GM18951 (cell line): Measurements from ENCODE around the gene AEBP1.
"Not testable (repeated sequence)": the region's sequence is repeated elsewhere in the genome, so short reads cannot be mapped to it uniquely, and the experiment has no call there.

Experiments used
- POLR2A ChIP-seq: IDR thresholded peaks from 4 replicates; pipeline ENCODE4 v1.6.1; 2011; ENCODE audit warnings: mild to moderate bottlenecking; ENCODE audit not compliant: insufficient read length, insufficient read depth; ENCODE audit errors: extremely low read depth
- in situ Hi-C: fragments of 300-500 bp; cut with MboI; formaldehyde crosslinking; loops from one replicate; pipeline ENCODE4 v1.12.0; 2022; ENCODE audit warnings: low sequenced_read_pairs, mixed read lengths, inconsistent platforms; ENCODE audit not compliant: unreplicated experiment

AEBP1 gene

GRCh38 chr7:44116087-44116788 is 12.1 kb downstream of the AEBP1 start:
- no peak for TF ChIP-seq POLR2A
- in situ Hi-C loops = no loop called here

GRCh38 chr7:44116789-44117666 is 12.9 kb downstream of the AEBP1 start:
- in situ Hi-C loops = no loop called here
- no peak for TF ChIP-seq POLR2A

DNA sequence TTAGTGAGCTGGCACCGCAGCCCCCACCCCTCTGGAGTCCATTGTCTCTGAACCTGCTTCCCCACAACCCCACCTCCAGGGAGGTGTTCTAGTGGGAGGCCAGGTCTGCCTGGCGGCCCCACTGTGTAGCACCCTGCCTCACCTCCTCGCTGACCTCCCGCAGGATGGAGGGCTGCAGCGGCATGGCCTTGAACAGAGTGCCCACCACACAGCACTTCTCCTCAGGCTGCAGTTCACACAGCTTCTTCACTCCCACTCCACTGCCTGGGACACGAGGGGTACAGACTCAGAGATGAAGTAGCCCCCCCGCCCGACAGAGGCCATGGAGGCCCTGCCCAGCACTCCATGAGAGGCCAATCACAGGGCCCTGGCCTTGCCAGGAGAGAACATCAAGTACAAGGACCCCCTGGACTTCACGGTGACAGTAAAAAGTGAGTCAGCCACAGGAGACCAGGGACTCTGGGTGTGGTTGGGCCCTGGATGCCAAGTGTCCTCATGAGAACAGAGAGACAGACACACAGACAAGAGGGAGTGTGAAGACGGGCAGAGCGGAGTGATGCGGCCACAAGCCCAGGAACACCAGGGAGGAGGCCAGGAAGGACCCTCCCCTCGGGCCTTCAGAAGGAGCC is 13.8 kb downstream of the AEBP1 start:
- TF ChIP-seq POLR2A = no peak
- in situ Hi-C loops = no loop called here

DNA sequence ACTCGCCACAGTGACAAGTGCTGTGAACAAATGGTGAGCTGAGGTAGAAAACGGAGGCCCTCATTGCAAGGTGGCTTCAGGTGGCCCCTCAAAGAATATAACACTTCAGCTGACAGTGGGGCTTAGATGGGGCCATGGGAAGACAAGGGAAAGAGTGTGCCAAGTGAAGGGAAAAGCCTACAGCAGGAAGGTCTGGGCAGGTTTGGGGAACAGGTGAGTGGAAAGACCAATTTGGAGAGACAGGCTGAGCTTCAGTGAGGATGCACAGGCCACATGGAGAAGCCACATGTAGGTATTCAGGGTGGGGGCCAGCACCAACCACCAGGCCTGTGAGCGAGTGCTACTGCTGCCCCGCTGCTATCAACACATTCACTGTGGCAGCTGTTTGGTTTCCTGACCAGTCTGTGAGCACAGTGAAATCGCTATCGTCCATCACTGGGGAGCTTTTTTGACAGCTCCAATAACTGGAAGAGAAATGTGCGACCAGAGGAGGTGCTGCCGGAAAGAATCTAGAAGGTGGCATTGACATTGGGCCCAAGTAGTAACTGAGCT is 15.8 kb downstream of the AEBP1 start:
- in situ Hi-C loops = no loop called here
- TF ChIP-seq POLR2A = no peak

DNA sequence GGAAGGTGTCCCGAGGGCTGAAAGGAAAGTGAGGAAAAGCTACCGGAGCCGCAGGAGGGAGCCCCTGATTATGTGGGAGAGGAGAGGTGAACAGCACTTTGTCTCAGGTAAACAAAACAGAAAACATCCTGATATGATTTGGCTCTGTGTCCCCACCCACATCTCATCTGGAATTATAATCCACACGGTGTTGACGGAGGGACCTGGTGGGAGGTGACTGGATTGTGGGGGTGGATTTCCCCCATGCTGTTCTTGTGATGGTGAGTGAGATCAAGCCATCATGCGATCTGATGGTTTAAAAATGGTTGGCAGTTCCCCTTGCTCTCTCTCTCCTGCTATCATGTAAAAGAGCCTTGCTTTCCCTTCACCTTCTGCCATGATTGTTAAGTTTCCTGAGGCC is 16.2 kb downstream of the AEBP1 start:
- in situ Hi-C loops = no loop called here
- TF ChIP-seq POLR2A = no peak

DNA sequence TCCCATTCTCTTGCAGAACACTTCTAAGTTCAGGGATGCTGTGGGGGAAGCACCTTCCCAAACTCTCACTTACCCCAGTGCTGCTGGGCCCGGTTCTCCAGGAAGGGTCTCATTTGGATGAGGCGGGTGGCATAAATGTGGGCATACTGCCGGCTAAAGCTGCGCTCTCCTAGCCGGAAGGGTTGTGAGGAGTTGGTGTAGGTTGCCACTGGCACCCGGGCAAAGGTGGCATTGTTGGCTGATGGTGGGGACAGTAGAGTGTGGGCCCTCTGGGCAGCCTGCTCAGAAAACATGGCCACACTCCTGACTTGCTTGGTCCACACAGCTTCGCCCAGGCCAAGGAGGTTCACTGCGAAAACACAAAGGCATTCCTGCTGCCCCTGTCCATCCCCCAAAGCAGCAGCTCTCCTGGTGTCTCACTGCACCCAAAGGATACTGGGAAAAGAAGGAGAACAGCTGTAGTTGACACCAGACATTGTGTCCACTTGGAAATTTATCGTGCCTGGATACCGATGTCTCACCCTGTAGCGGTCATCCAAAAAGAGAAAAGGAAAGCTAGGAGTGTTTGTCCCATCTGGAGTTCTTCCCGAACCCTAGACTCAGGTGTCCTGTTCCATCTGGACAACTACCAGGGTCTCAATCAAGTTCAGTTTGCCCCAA is 17.7 kb downstream of the AEBP1 start:
- in situ Hi-C loops = no loop called here
- TF ChIP-seq POLR2A = no peak

DNA sequence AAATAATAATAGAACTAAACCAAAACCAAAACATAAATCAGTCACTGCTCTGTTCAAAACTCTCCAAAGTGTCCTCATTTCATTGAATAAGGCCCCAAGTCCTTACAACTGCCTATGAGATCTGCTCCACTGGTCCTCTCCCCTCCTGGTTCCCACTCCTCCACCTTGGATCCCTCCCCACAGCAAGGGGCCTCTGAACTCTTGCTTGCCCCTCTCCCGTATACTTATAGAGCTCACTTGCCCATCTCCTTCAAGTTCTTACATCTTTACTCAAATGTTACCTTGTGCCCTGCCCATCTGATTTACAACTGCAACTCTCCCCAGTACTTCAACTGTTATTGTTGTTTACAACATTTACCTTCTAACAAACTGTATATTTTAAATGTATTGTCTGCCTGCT is 18.4 kb downstream of the AEBP1 start:
- in situ Hi-C loops = no loop called here

DNA sequence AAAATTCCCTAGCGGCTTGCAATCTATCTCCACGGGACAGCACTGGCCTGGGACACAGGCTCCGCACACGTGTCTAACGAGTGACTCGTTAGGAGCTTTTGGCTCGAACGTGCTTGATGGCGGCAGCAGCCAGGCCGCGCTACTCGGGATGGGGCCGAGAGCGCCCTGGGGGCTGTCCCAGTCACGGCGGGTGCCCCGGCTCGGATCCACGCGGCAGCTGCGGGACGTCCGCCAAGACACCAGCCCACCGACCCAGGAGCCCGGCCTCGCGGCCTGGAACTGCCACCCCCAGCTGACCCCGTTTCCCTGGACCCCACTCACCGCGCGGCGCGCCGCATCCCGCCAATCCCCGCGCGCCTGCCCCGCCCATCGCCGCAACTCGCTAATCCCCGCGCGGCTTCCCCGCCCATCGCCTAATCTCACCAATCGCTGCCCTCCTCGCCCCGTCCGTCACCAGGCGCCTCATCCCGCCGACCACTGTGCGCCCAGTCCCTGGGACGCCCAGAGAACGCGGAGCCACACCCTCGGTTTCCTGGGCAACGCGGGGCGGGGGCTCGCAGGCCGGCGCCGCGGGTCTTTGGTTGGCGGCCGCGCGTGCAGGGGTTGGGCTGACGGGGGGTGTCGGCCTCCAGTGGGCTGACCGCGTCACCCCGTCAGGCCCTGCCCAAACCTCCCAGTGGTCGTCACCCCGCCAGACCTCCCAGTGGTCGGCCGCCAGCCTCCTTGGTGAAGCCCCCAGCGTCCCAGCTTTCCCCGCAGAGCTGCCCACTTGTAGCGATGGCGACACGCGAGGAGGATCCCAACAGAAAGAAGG is 19.3 kb downstream of the AEBP1 start, which contains the start of gene POLD2:
Gene POLD2 (minus strand): TSS at position 359 of the 814 bp plus-strand sequence. CDS start 1,495 bp downstream, outside the sequence.
- in situ Hi-C loops = no loop called here
- TF ChIP-seq POLR2A = peak; percentile 69

More for the DNA sequence above, 18.4 kb downstream of the AEBP1 start:
- TF ChIP-seq POLR2A = no peak

DNA sequence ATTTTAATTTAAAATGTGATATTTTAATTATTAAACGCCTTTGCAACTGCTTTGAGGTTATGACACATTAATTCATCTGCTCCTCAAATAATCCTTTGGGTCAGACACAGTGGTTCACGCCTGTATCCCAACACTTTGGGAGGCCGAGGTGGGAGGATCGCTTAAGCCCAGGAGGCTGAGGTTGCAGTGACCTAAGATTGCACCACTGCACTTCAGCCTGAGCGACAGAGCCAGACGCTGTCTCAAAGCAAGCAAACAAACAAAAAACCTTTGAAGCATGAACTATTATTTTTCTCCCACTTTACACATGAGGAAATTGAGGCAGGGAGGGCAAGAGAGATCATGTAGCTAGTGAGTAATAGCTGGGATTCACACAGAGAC is 20.7 kb downstream of the AEBP1 start:
- TF ChIP-seq POLR2A = no peak

DNA sequence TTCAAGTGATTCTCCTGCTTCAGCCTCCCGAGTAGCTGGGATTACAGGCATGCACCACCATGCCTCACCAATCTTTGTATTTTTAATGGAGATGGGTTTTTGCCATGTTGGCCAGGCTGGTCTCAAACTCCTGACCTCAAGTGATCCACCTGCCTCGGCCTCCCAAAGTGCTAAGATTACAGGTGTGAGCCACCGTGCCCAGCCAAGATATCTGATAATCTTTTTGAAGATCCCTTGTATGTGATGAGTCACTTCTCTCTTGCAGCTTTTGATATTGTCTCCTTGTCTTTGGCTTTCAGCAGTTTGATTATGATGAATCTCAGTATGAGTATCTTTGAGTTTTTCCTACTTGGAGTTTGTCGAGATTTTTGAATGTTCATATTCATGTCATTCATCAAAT is 22.4 kb downstream of the AEBP1 start:
- in situ Hi-C loops = not testable (repeated sequence)

More for the DNA sequence above, 20.7 kb downstream of the AEBP1 start:
- in situ Hi-C loops = no loop called here

GRCh38 chr7:44127161-44127560 is 23.0 kb downstream of the AEBP1 start:
- no peak for TF ChIP-seq POLR2A
- in situ Hi-C loops = no loop called here
